Hepatocyte (in vitro differentiated cells): ENCODE data around the gene WDR81. TPM values are rescaled to one million over a fixed set of nuclear protein-coding genes. Genes with fewer than 3 reads are reported as not detected.

Experiments
- DNase-seq: peaks from one replicate; pipeline ENCODE4 v3.0.0-alpha.2; 2016; ENCODE audit warnings: low spot score
- H2AFZ ChIP-seq: fragments of 200-600 bp; sonication (generic); 2 replicates; pipeline ENCODE4 v1.6.0; 2016; ENCODE audit warnings: antibody characterized with exemption, mild to moderate bottlenecking
- H3K27ac ChIP-seq: fragments of 200-600 bp; sonication (generic); 2 replicates; pipeline ENCODE4 v1.5.1; 2016; ENCODE audit warnings: mild to moderate bottlenecking
- H3K27me3 ChIP-seq: fragments of 200-600 bp; sonication (generic); 2 replicates; pipeline ENCODE4 v1.6.1; 2016
- H3K36me3 ChIP-seq: fragments of 200-600 bp; sonication (generic); replicated peaks from 2 replicates; pipeline ENCODE4 v1.5.1; 2016; ENCODE audit warnings: low read depth; ENCODE audit not compliant: insufficient read depth
- H3K4me1 ChIP-seq: fragments of 200-600 bp; sonication (generic); 2 replicates; pipeline ENCODE4 v1.5.1; 2016; ENCODE audit warnings: mild to moderate bottlenecking, moderate library complexity; ENCODE audit not compliant: insufficient read depth
- H3K4me2 ChIP-seq: fragments of 200-600 bp; sonication (generic); 2 replicates; pipeline ENCODE4 v1.6.0; 2016
- H3K4me3 ChIP-seq: fragments of 200-600 bp; sonication (generic); 2 replicates; pipeline ENCODE4 v1.5.1; 2016; ENCODE audit warnings: mild to moderate bottlenecking
- H3K79me2 ChIP-seq: fragments of 200-600 bp; sonication (generic); 2 replicates; pipeline ENCODE4 v1.6.0; 2017; ENCODE audit warnings: mild to moderate bottlenecking
- H3K9me2 ChIP-seq: fragments of 200-600 bp; sonication (generic); replicated peaks from 2 replicates; pipeline ENCODE4 v1.6.0; 2017; ENCODE audit warnings: mild to moderate bottlenecking; ENCODE audit not compliant: insufficient read depth
- H3K9me3 ChIP-seq: fragments of 200-600 bp; sonication (generic); 2 replicates; pipeline ENCODE4 v1.5.1; 2016; ENCODE audit warnings: low read depth, mild to moderate bottlenecking
- H4K20me1 ChIP-seq: fragments of 200-600 bp; sonication (generic); 2 replicates; pipeline ENCODE4 v1.6.0; 2016; ENCODE audit warnings: mild to moderate bottlenecking; ENCODE audit not compliant: insufficient read depth, poor library complexity, severe bottlenecking
- EZH2 ChIP-seq: fragments of 200-600 bp; sonication (generic); IDR thresholded peaks from 2 replicates; pipeline ENCODE4 v1.6.1; 2016; ENCODE audit warnings: antibody characterized with exemption, mild to moderate bottlenecking, borderline replicate concordance
- EZH2phosphoT487 ChIP-seq: fragments of 200-600 bp; sonication (generic); IDR thresholded peaks from one replicate; pipeline ENCODE4 v1.6.1; 2018; ENCODE audit warnings: antibody characterized with exemption, mild to moderate bottlenecking, low read depth, moderate library complexity; ENCODE audit not compliant: unreplicated experiment, severe bottlenecking
- WGBS: methylation state at CpG from one replicate; pipeline ENCODE4 v1.1.6; 2016; ENCODE audit warnings: low lambda C conversion rate; ENCODE audit errors: missing lambda C conversion rate; 5-methylcytosine and 5-hydroxymethylcytosine counted together
- polyA plus RNA-seq: library from polyadenylated mRNA; unstranded; fragments of >200 nt; fragmentation: Nextera tagmentation; extraction: Ambion mirVana; gene quantifications from 2 replicates; pipeline ENCODE4 v1.2.1, GENCODE V29; 2016
- total RNA-seq: library from RNA; depleted of rRNA; stranded (reverse); fragments of >200 nt; gene quantifications from 2 replicates; pipeline ENCODE4 v1.2.3, GENCODE V29; 2014
- TF ChIP-seq, protein P1 (sequence below): fragments of 200-600 bp; sonication (generic); IDR thresholded peaks from 2 replicates; pipeline ENCODE4 v1.5.1; 2016; ENCODE audit warnings: antibody characterized with exemption, mild to moderate bottlenecking; ENCODE audit not compliant: poor library complexity

WDR81 gene
- total and polyA plus RNA-seq, 2 experiments from 2014 or later, result 24.0 to 24.4 TPM

DNA sequence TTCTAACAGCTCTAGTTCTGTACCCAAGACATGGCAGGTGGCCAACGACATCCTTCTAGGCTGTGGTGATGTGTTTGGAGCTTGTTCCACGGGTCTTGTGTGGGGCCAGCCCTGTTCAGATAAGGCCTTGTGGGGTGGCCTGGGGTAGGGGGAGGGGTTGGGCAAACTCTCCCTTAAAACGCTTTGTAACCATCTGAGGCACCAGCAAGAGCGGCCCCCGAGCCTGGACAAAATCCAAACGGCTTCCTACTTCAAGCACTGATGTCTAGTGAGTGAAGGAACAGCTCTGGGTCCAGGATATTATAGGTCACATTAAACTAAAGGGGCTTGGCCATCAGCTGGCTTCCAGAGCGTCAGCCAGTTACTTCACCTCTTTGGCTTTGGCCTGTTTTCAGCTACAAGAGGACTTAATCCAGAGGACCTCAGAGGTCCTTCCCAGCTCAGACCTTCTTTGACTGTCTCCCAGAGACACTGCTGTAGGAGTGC, 49.2 kb downstream of the WDR81 start:
- DNase-seq, result no peak
- Histone ChIP-seq H2AFZ (no peak overlapping the region), H3K27ac (peak overlapping the region; percentile 74), H3K4me2 (no peak overlapping the region), H3K79me2 (no peaks in the 10 kb centered on the region), H3K4me3 (no peak overlapping the region), H3K9me2 (no peaks in the 10 kb centered on the region), H4K20me1 (no peaks in the 10 kb centered on the region), H3K36me3 (no peaks in the 10 kb centered on the region), H3K4me1 (peaks cover 18% of the 10 kb centered on the region), H3K9me3 (no peaks in the 10 kb centered on the region), H3K27me3 (no peaks in the 10 kb centered on the region)
- 72% methylated on average over 7 of the region's 7 CpGs for WGBS
- TF ChIP-seq, protein P1, sequence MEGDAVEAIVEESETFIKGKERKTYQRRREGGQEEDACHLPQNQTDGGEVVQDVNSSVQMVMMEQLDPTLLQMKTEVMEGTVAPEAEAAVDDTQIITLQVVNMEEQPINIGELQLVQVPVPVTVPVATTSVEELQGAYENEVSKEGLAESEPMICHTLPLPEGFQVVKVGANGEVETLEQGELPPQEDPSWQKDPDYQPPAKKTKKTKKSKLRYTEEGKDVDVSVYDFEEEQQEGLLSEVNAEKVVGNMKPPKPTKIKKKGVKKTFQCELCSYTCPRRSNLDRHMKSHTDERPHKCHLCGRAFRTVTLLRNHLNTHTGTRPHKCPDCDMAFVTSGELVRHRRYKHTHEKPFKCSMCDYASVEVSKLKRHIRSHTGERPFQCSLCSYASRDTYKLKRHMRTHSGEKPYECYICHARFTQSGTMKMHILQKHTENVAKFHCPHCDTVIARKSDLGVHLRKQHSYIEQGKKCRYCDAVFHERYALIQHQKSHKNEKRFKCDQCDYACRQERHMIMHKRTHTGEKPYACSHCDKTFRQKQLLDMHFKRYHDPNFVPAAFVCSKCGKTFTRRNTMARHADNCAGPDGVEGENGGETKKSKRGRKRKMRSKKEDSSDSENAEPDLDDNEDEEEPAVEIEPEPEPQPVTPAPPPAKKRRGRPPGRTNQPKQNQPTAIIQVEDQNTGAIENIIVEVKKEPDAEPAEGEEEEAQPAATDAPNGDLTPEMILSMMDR, result no peak
- TF ChIP-seq EZH2, result no peak
- TF ChIP-seq EZH2phosphoT487, result no peak

DNA sequence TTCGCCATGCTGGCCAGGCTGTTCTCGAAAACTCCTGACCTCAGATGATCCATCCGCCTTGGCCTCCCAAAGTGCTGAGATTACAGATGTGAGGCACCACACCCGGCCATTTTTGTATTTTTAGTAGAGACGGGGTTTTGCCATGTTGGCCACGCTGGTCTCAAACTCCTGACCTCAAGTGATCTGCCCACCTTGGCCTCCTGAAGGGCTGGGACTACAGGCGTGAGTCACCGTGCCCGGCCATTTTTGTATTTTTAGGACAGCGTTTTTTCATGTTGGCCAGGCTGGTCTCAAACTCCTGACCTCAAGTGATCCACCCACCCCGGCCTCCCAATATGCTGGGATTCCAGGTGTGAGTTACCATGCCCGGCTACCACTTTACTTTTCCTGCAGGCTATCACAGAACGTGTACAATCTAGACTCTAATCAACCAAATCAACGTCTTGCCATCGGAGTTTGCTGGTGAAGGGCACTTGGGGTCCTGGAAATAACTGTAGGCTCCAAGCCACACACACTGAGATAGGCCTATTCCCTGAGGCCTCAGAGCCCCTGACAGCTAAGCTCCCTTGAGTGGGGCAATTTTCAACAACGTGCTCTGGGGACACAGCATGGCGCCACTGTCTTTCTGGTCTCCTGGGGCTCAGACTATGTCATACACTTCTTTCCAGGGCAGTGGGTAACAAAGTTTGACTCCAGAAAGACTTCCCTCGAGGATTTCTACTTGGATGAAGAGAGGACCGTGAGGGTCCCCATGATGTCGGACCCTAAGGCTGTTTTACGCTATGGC, 50.1 kb downstream of the WDR81 start:
- Histone ChIP-seq H3K4me2 (no peak overlapping the region), H3K79me2 (no peaks in the 10 kb centered on the region), H3K4me1 (peaks cover 23% of the 10 kb centered on the region), H3K9me3 (no peaks in the 10 kb centered on the region), H3K27me3 (no peaks in the 10 kb centered on the region), H3K4me3 (no peak overlapping the region), H3K9me2 (no peaks in the 10 kb centered on the region), H3K27ac (peak overlapping the region; percentile 74), H2AFZ (no peak overlapping the region), H4K20me1 (no peaks in the 10 kb centered on the region), H3K36me3 (no peaks in the 10 kb centered on the region)
- DNase-seq, result no peak
- TF ChIP-seq EZH2 (no peak), EZH2phosphoT487 (no peak)
- 95% methylated on average over 21 of the region's 21 CpGs for WGBS

DNA sequence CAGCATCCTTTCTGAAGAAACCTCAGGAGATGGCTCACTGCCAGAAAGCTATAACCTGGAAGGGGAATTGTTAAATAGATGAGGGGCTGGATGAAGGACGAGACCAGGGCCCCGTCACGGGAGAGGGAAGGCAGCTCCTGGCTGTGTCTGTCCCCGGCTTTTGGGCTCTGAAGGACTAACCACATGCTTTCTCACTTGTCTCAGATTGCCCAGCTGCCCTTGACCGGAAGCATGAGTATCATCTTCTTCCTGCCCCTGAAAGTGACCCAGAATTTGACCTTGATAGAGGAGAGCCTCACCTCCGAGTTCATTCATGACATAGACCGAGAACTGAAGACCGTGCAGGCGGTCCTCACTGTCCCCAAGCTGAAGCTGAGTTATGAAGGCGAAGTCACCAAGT, 51.8 kb downstream of the WDR81 start:
- no peaks in the 10 kb centered on the region for H4K20me1 ChIP-seq
- H3K79me2 ChIP-seq, result no peaks in the 10 kb centered on the region
- no peaks in the 10 kb centered on the region for H3K9me2 ChIP-seq
- WGBS, result 90% methylated on average over 10 of the region's 10 CpGs
- H3K4me2 ChIP-seq, result no peak overlapping the region
- peaks cover 25% of the 10 kb centered on the region for H3K4me1 ChIP-seq
- TF ChIP-seq, protein P1, result no peak
- TF ChIP-seq EZH2 (no peak), EZH2phosphoT487 (no peak)
- no peak for DNase-seq
- no peaks in the 10 kb centered on the region for H3K36me3 ChIP-seq
- no peaks in the 10 kb centered on the region for H3K27me3 ChIP-seq
- no peak overlapping the region for H3K4me3 ChIP-seq
- H3K9me3 ChIP-seq, result no peaks in the 10 kb centered on the region
- no peak overlapping the region for H2AFZ ChIP-seq
- peak overlapping the region; percentile 20 for H3K27ac ChIP-seq

DNA sequence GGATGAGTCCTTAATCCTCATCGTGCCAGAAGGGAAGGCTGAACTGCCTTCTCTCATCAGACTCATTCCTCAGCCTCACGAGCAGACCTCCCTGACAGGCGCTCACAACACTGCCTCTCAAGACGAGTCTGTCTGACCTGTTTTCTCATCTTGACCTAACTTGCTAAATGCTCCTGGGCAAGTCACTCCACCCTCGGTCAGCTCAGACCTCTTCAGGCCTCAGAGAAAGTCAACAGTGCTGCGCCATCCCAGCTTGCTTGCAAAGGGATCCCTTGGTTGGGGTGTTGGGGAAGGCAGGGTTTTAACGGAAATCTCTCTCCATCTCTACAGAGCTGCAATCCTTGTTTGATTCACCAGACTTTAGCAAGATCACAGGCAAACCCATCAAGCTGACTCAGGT, 52.4 kb downstream of the WDR81 start:
- Histone ChIP-seq H3K4me3 (no peak overlapping the region), H3K27me3 (no peaks in the 10 kb centered on the region), H4K20me1 (no peaks in the 10 kb centered on the region), H3K9me2 (no peaks in the 10 kb centered on the region), H3K4me2 (no peak overlapping the region), H3K79me2 (no peaks in the 10 kb centered on the region), H3K27ac (peak overlapping the region; percentile 20), H3K9me3 (no peaks in the 10 kb centered on the region), H3K4me1 (peaks cover 25% of the 10 kb centered on the region), H2AFZ (no peak overlapping the region), H3K36me3 (no peaks in the 10 kb centered on the region)
- 79% methylated on average over 7 of the region's 7 CpGs for WGBS
- DNase-seq, result no peak
- TF ChIP-seq EZH2phosphoT487 (no peak), EZH2 (no peak)
- TF ChIP-seq, protein P1, result no peak
